HUES6 (cell line): Measurements from ENCODE around the gene NCAPH2.
"Not testable (repeated sequence)": the region's sequence is repeated elsewhere in the genome, so short reads cannot be mapped to it uniquely, and the experiment has no call there.

Experiments
- H3K27ac ChIP-seq: 2 replicates; pipeline ENCODE4 v1.7.0; 2013; ENCODE audit warnings: low read depth, mild to moderate bottlenecking, low read length, inconsistent platforms
- H3K27me3 ChIP-seq: 2 replicates; pipeline ENCODE4 v1.6.1; 2013; ENCODE audit warnings: low read length; ENCODE audit not compliant: control insufficient read depth, insufficient read depth
- H3K36me3 ChIP-seq: 2 replicates; pipeline ENCODE4 v1.6.1; 2013; ENCODE audit warnings: low read length; ENCODE audit not compliant: control insufficient read depth, insufficient read depth
- H3K4me1 ChIP-seq: 2 replicates; pipeline ENCODE4 v1.6.1; 2013; ENCODE audit warnings: low read length; ENCODE audit not compliant: control insufficient read depth, insufficient read depth
- H3K4me3 ChIP-seq: 2 replicates; pipeline ENCODE4 v1.5.1; 2013; ENCODE audit warnings: low read depth, low read length
- H3K9ac ChIP-seq: one replicate; pipeline ENCODE4 v1.6.1; 2013; ENCODE audit warnings: mild to moderate bottlenecking, low read length
- H3K9me3 ChIP-seq: 2 replicates; pipeline ENCODE4 v1.6.1; 2013; ENCODE audit warnings: low read depth, low read length; ENCODE audit not compliant: control insufficient read depth, insufficient read depth

The NCAPH2 gene

GRCh38 chr22:50508897-50509296, 873 bp downstream of the NCAPH2 start:
- Histone ChIP-seq H3K27ac (no peak overlapping the region), H3K4me3 (peak overlapping the region; percentile 100), H3K4me1 (peaks cover 17% of the 10 kb centered on the region), H3K27me3 (no peaks in the 10 kb centered on the region), H3K9ac (peak overlapping the region; percentile 99), H3K9me3 (no peaks in the 10 kb centered on the region), H3K36me3 (peaks cover 16% of the 10 kb centered on the region)

- Histone ChIP-seq H3K27me3 (no peaks in the 10 kb centered on the region), H3K9me3 (no peaks in the 10 kb centered on the region), H3K4me3 (no peak overlapping the region), H3K27ac (no peak overlapping the region), H3K36me3 (peaks cover 20% of the 10 kb centered on the region), H3K4me1 (0 out of 2 replicates have a peak, but pooled peaks cover 4% of the 10 kb centered on the region), H3K9ac (no peak overlapping the region)
Observed at GRCh38 chr22:50513175-50513574, 5.2 kb downstream of the NCAPH2 start.

GRCh38 chr22:50516068-50516467, 8.0 kb downstream of the NCAPH2 start:
- Histone ChIP-seq H3K27me3 (no peaks in the 10 kb centered on the region), H3K4me1 (no peaks in the 10 kb centered on the region), H3K36me3 (peaks cover 38% of the 10 kb centered on the region), H3K27ac (no peak overlapping the region), H3K9ac (no peak overlapping the region), H3K9me3 (no peaks in the 10 kb centered on the region), H3K4me3 (no peak overlapping the region)

GRCh38 chr22:50516891-50517290, 8.9 kb downstream of the NCAPH2 start:
- Histone ChIP-seq H3K27me3 (no peaks in the 10 kb centered on the region), H3K9me3 (no peaks in the 10 kb centered on the region), H3K4me3 (no peak overlapping the region), H3K27ac (no peak overlapping the region), H3K36me3 (peaks cover 47% of the 10 kb centered on the region), H3K9ac (no peak overlapping the region), H3K4me1 (no peaks in the 10 kb centered on the region)

- Histone ChIP-seq H3K9me3 (no peaks in the 10 kb centered on the region), H3K4me3 (no peak overlapping the region), H3K27me3 (no peaks in the 10 kb centered on the region), H3K4me1 (no peaks in the 10 kb centered on the region), H3K9ac (no peak overlapping the region), H3K36me3 (peaks cover 54% of the 10 kb centered on the region), H3K27ac (no peak overlapping the region)
Observed at GRCh38 chr22:50517495-50518260, 9.7 kb downstream of the NCAPH2 start.

GRCh38 chr22:50518606-50519005, 10.6 kb downstream of the NCAPH2 start:
- Histone ChIP-seq H3K27me3 (no peaks in the 10 kb centered on the region), H3K9ac (no peak overlapping the region), H3K36me3 (peaks cover 63% of the 10 kb centered on the region), H3K9me3 (no peaks in the 10 kb centered on the region), H3K27ac (no peak overlapping the region), H3K4me1 (no peaks in the 10 kb centered on the region), H3K4me3 (no peak overlapping the region)

- H3K27ac ChIP-seq, result no peak overlapping the region
- H3K9ac ChIP-seq, result no peak overlapping the region
- no peaks in the 10 kb centered on the region for H3K4me1 ChIP-seq
- H3K4me3 ChIP-seq, result no peak overlapping the region
- no peaks in the 10 kb centered on the region for H3K9me3 ChIP-seq
- H3K27me3 ChIP-seq, result no peaks in the 10 kb centered on the region
- H3K36me3 ChIP-seq, result peaks cover 66% of the 10 kb centered on the region
Observed at GRCh38 chr22:50519151-50519550, 11.1 kb downstream of the NCAPH2 start.

GRCh38 chr22:50520184-50520583, 12.2 kb downstream of the NCAPH2 start:
- H3K4me3 ChIP-seq, H3K27me3 ChIP-seq, H3K9me3 ChIP-seq, H3K9ac ChIP-seq, H3K4me1 ChIP-seq, H3K27ac ChIP-seq: not testable (repeated sequence)
- peaks cover 66% of the 10 kb centered on the region for H3K36me3 ChIP-seq

GRCh38 chr22:50520826-50521453, 12.9 kb downstream of the NCAPH2 start:
- Histone ChIP-seq H3K27me3 (no peaks in the 10 kb centered on the region), H3K4me1 (no peaks in the 10 kb centered on the region), H3K9me3 (no peaks in the 10 kb centered on the region), H3K4me3 (no peak overlapping the region), H3K9ac (no peak overlapping the region), H3K27ac (no peak overlapping the region), H3K36me3 (peaks cover 66% of the 10 kb centered on the region)

GRCh38 chr22:50521710-50522109, 13.7 kb downstream of the NCAPH2 start:
- Histone ChIP-seq H3K27ac (no peak overlapping the region), H3K27me3 (peaks cover 3% of the 10 kb centered on the region; the same call in 1 of the 2 replicates), H3K4me3 (no peak overlapping the region), H3K9ac (no peak overlapping the region), H3K9me3 (no peaks in the 10 kb centered on the region), H3K4me1 (peaks cover 3% of the 10 kb centered on the region; the same call in 1 of the 2 replicates), H3K36me3 (peaks cover 60% of the 10 kb centered on the region)

GRCh38 chr22:50522208-50522805, 14.3 kb downstream of the NCAPH2 start:
- no peak overlapping the region for H3K27ac ChIP-seq
- H3K4me3 ChIP-seq, result no peak overlapping the region
- peaks cover 8% of the 10 kb centered on the region for H3K27me3 ChIP-seq
- no peak overlapping the region for H3K9ac ChIP-seq
- peaks cover 55% of the 10 kb centered on the region for H3K36me3 ChIP-seq
- no peaks in the 10 kb centered on the region for H3K9me3 ChIP-seq
- peaks cover 6% of the 10 kb centered on the region; the same call in 1 of the 2 replicates for H3K4me1 ChIP-seq
